HEK293 (cell line): ENCODE data around the gene EFNA2.

Experiments used
- BCL11A ChIP-seq: fragments of 450-650 bp; formaldehyde crosslinking; IDR thresholded peaks from 2 replicates; pipeline ENCODE4 v1.5.1; 2016; ENCODE audit warnings: low read depth, missing biosample characterization, missing genetic modification characterization
- EGR2 ChIP-seq: fragments of 450-650 bp; formaldehyde crosslinking; IDR thresholded peaks from 2 replicates; pipeline ENCODE4 v1.5.1; 2016; ENCODE audit warnings: low read depth, missing biosample characterization, missing genetic modification characterization
- GLIS1 ChIP-seq: fragments of 450-650 bp; formaldehyde crosslinking; IDR thresholded peaks from 2 replicates; pipeline ENCODE4 v1.5.1; 2016; ENCODE audit warnings: missing biosample characterization, missing genetic modification characterization
- KLF16 ChIP-seq: fragments of 450-650 bp; formaldehyde crosslinking; IDR thresholded peaks from 2 replicates; pipeline ENCODE4 v1.5.1; 2017; ENCODE audit warnings: missing biosample characterization, missing genetic modification characterization
- MYNN ChIP-seq: fragments of 450-650 bp; formaldehyde crosslinking; IDR thresholded peaks from 2 replicates; pipeline ENCODE4 v1.5.1; 2016; ENCODE audit warnings: missing biosample characterization, missing genetic modification characterization, borderline replicate concordance
- MZF1 ChIP-seq: fragments of 450-650 bp; formaldehyde crosslinking; IDR thresholded peaks from 2 replicates; pipeline ENCODE4 v1.5.1; 2017; ENCODE audit warnings: missing biosample characterization, missing genetic modification characterization, borderline replicate concordance
- SP7 ChIP-seq: fragments of 450-650 bp; formaldehyde crosslinking; IDR thresholded peaks from 2 replicates; pipeline ENCODE4 v1.5.1; 2016; ENCODE audit warnings: missing biosample characterization, missing genetic modification characterization
- TRIM28 ChIP-seq: IDR thresholded peaks from 2 replicates; pipeline ENCODE4 v1.6.1; 2011; ENCODE audit warnings: low read length, control low read depth, borderline replicate concordance
- ZBTB20 ChIP-seq: fragments of 450-650 bp; formaldehyde crosslinking; IDR thresholded peaks from 2 replicates; pipeline ENCODE4 v1.5.1; 2016; ENCODE audit warnings: missing biosample characterization, missing genetic modification characterization
- ZBTB48 ChIP-seq: fragments of 450-650 bp; formaldehyde crosslinking; IDR thresholded peaks from 2 replicates; pipeline ENCODE4 v1.5.1; 2016; ENCODE audit warnings: missing biosample characterization, missing genetic modification characterization
- ZEB2 ChIP-seq: fragments of 450-650 bp; formaldehyde crosslinking; IDR thresholded peaks from 2 replicates; pipeline ENCODE4 v1.5.1; 2016; ENCODE audit warnings: missing biosample characterization, missing genetic modification characterization
- ZFP41 ChIP-seq: fragments of 450-650 bp; formaldehyde crosslinking; IDR thresholded peaks from 2 replicates; pipeline ENCODE4 v1.5.1; 2016; ENCODE audit warnings: missing biosample characterization, missing genetic modification characterization, borderline replicate concordance
- ZIC2 ChIP-seq: fragments of 450-650 bp; formaldehyde crosslinking; IDR thresholded peaks from 2 replicates; pipeline ENCODE4 v1.5.1; 2016; ENCODE audit warnings: missing biosample characterization, missing genetic modification characterization
- ZNF10 ChIP-seq: fragments of 450-650 bp; formaldehyde crosslinking; IDR thresholded peaks from 2 replicates; pipeline ENCODE4 v1.5.1; 2017; ENCODE audit warnings: missing biosample characterization, missing genetic modification characterization
- ZNF175 ChIP-seq: fragments of 450-650 bp; formaldehyde crosslinking; IDR thresholded peaks from 2 replicates; pipeline ENCODE4 v1.5.1; 2016; ENCODE audit warnings: missing biosample characterization, missing genetic modification characterization
- ZNF2 ChIP-seq: fragments of 450-650 bp; formaldehyde crosslinking; IDR thresholded peaks from 2 replicates; pipeline ENCODE4 v1.5.1; 2016; ENCODE audit warnings: missing biosample characterization, missing genetic modification characterization
- ZNF202 ChIP-seq: fragments of 450-650 bp; formaldehyde crosslinking; IDR thresholded peaks from 2 replicates; pipeline ENCODE4 v1.5.1; 2016; ENCODE audit warnings: missing biosample characterization, missing genetic modification characterization, borderline replicate concordance
- ZNF214 ChIP-seq: fragments of 450-650 bp; formaldehyde crosslinking; IDR thresholded peaks from 2 replicates; pipeline ENCODE4 v1.5.1; 2017; ENCODE audit warnings: missing biosample characterization, mild to moderate bottlenecking, missing genetic modification characterization, borderline replicate concordance
- ZNF223 ChIP-seq: fragments of 450-650 bp; formaldehyde crosslinking; IDR thresholded peaks from 2 replicates; pipeline ENCODE4 v1.5.1; 2016; ENCODE audit warnings: missing biosample characterization, missing genetic modification characterization
- ZNF248 ChIP-seq: fragments of 450-650 bp; formaldehyde crosslinking; IDR thresholded peaks from 2 replicates; pipeline ENCODE4 v1.5.1; 2017; ENCODE audit warnings: missing biosample characterization, missing genetic modification characterization
- ZNF324 ChIP-seq: fragments of 450-650 bp; formaldehyde crosslinking; IDR thresholded peaks from 2 replicates; pipeline ENCODE4 v1.5.1; 2016; ENCODE audit warnings: missing biosample characterization, missing genetic modification characterization
- ZNF335 ChIP-seq: fragments of 450-650 bp; formaldehyde crosslinking; conservative IDR thresholded peaks from 2 replicates; pipeline ENCODE4 v1.5.1; 2016; ENCODE audit warnings: missing biosample characterization, missing genetic modification characterization
- ZNF394 ChIP-seq: fragments of 450-650 bp; formaldehyde crosslinking; IDR thresholded peaks from 2 replicates; pipeline ENCODE4 v1.5.1; 2016; ENCODE audit warnings: missing biosample characterization, missing genetic modification characterization, mild to moderate bottlenecking, moderate library complexity, borderline replicate concordance
- ZNF530 ChIP-seq: fragments of 450-650 bp; formaldehyde crosslinking; IDR thresholded peaks from 2 replicates; pipeline ENCODE4 v1.5.1; 2016; ENCODE audit warnings: low read depth, missing biosample characterization, missing genetic modification characterization
- ZNF548 ChIP-seq: fragments of 450-650 bp; formaldehyde crosslinking; IDR thresholded peaks from 2 replicates; pipeline ENCODE4 v1.5.1; 2016; ENCODE audit warnings: missing biosample characterization, missing genetic modification characterization
- ZNF561 ChIP-seq: fragments of 450-650 bp; IDR thresholded peaks from 2 replicates; pipeline ENCODE4 v1.5.1; 2018; ENCODE audit warnings: missing biosample characterization, missing genetic modification characterization, borderline replicate concordance
- ZNF658 ChIP-seq: fragments of 450-650 bp; formaldehyde crosslinking; IDR thresholded peaks from 2 replicates; pipeline ENCODE4; 2016; ENCODE audit warnings: missing biosample characterization, missing genetic modification characterization
- ZNF76 ChIP-seq: fragments of 450-650 bp; formaldehyde crosslinking; IDR thresholded peaks from 2 replicates; pipeline ENCODE4; 2016; ENCODE audit warnings: low read depth, missing biosample characterization, missing genetic modification characterization, borderline replicate concordance
- ZNF785 ChIP-seq: fragments of 450-650 bp; formaldehyde crosslinking; IDR thresholded peaks from 2 replicates; pipeline ENCODE4 v1.5.1; 2016; ENCODE audit warnings: missing biosample characterization, missing genetic modification characterization
- ZSCAN23 ChIP-seq: fragments of 450-650 bp; formaldehyde crosslinking; IDR thresholded peaks from 2 replicates; pipeline ENCODE4 v1.5.1; 2016; ENCODE audit warnings: missing biosample characterization, missing genetic modification characterization
- ZXDB ChIP-seq: fragments of 450-650 bp; formaldehyde crosslinking; IDR thresholded peaks from 2 replicates; pipeline ENCODE4 v1.5.1; 2016; ENCODE audit warnings: missing biosample characterization, missing genetic modification characterization
- TF ChIP-seq, protein P1 (sequence below): fragments of 450-650 bp; formaldehyde crosslinking; IDR thresholded peaks from 2 replicates; pipeline ENCODE4 v1.5.1; 2016; ENCODE audit warnings: missing biosample characterization, missing genetic modification characterization
- TF ChIP-seq, protein P2 (sequence below): fragments of 450-650 bp; formaldehyde crosslinking; IDR thresholded peaks from 2 replicates; pipeline ENCODE4 v1.5.1; 2016; ENCODE audit warnings: missing biosample characterization, missing genetic modification characterization
- TF ChIP-seq, protein P3 (sequence below): fragments of 450-650 bp; formaldehyde crosslinking; IDR thresholded peaks from 2 replicates; pipeline ENCODE4 v1.5.1; 2016; ENCODE audit warnings: missing biosample characterization, missing genetic modification characterization
- TF ChIP-seq, protein P4 (sequence below): fragments of 450-650 bp; formaldehyde crosslinking; IDR thresholded peaks from 2 replicates; pipeline ENCODE4 v1.5.1; 2016; ENCODE audit warnings: missing biosample characterization, missing genetic modification characterization

EFNA2 gene

DNA sequence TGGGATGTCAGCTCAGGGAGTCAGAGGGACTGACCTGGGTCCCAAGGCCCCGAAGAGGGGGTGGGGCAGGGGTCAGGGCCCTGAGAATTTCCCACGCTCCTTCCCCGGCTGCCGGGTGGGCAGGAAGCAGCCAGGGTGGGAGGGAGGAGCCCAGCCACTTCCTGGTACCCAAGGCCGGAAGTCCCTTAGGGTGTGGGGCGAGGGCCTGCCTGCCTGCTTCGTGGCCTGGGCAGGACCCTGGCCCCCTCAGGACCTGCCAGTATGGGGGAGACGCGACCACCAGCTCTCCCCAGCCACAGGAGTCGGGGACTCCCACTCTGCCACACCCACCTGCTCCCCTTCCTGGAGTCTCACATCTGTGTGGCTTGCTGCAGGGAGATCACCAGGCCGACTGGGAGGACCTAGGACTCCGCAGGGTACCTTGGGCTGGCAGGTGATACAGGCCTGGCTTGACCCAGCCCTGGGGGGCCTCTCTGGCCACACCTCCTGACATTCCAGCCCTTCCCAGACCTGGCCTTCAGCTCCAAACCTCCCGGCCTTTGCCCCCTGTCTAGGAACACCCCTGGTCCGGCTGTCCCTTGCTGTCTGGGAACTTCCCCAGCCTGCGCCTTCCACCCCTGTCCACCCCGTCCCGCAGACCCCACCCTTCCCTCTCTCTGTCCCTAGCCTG lies 26.3 kb upstream of the EFNA2 start (continued):
- TF ChIP-seq ZNF394 (peak; percentile 73; the same call in 1 of the 2 replicates), SP7 (tag by site-specific recombination) (peak; percentile 70; the same call in 1 of the 2 replicates), BCL11A (peak; percentile 77; the same call in 1 of the 2 replicates), GLIS1 (tag by site-specific recombination) (peak; percentile 94), ZNF530 (no peak), ZNF324 (tag by site-specific recombination) (no peak), ZNF76 (tag by site-specific recombination) (peak; percentile 50; the same call in 1 of the 2 replicates), KLF16 (tag by site-specific recombination) (peak; percentile 34), ZFP41 (no peak), MYNN (tag by site-specific recombination) (no peak), ZNF10 (tag by site-specific recombination) (0 out of 2 replicates have a peak, but pooled peaks have one; percentile 24), ZNF214 (tag by site-specific recombination) (no peak), ZNF561 (peak; percentile 14; the same call in 1 of the 2 replicates), MZF1 (tag by site-specific recombination) (no peak), ZXDB (tag by site-specific recombination) (peak; percentile 48), ZNF248 (tag by site-specific recombination) (no peak), ZNF785 (tag by site-specific recombination) (no peak), ZNF175 (tag by site-specific recombination) (no peak), ZNF202 (no peak), ZIC2 (tag by site-specific recombination) (peak; percentile 64), ZBTB48 (tag by site-specific recombination) (peak; percentile 88), TRIM28 (no peak), ZNF548 (tag by site-specific recombination) (no peak), ZNF2 (tag by site-specific recombination) (0 out of 2 replicates have a peak, but pooled peaks have one; percentile 28), ZSCAN23 (tag by site-specific recombination) (no peak), EGR2 (peak; percentile 79), ZNF223 (no peak), ZNF335 (peak; percentile 99), ZBTB20 (tag by site-specific recombination) (peak; percentile 49; the same call in 1 of the 2 replicates), ZNF658 (tag by site-specific recombination) (no peak), ZEB2 (tag by site-specific recombination) (0 out of 2 replicates have a peak, but pooled peaks have one; percentile 67)
- TF ChIP-seq, protein P1, sequence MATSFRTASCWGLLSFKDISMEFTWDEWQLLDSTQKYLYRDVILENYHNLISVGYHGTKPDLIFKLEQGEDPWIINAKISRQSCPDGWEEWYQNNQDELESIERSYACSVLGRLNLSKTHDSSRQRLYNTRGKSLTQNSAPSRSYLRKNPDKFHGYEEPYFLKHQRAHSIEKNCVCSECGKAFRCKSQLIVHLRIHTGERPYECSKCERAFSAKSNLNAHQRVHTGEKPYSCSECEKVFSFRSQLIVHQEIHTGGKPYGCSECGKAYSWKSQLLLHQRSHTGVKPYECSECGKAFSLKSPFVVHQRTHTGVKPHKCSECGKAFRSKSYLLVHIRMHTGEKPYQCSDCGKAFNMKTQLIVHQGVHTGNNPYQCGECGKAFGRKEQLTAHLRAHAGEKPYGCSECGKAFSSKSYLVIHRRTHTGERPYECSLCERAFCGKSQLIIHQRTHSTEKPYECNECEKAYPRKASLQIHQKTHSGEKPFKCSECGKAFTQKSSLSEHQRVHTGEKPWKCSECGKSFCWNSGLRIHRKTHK (tag by site-specific recombination): no peak
- TF ChIP-seq, protein P2, sequence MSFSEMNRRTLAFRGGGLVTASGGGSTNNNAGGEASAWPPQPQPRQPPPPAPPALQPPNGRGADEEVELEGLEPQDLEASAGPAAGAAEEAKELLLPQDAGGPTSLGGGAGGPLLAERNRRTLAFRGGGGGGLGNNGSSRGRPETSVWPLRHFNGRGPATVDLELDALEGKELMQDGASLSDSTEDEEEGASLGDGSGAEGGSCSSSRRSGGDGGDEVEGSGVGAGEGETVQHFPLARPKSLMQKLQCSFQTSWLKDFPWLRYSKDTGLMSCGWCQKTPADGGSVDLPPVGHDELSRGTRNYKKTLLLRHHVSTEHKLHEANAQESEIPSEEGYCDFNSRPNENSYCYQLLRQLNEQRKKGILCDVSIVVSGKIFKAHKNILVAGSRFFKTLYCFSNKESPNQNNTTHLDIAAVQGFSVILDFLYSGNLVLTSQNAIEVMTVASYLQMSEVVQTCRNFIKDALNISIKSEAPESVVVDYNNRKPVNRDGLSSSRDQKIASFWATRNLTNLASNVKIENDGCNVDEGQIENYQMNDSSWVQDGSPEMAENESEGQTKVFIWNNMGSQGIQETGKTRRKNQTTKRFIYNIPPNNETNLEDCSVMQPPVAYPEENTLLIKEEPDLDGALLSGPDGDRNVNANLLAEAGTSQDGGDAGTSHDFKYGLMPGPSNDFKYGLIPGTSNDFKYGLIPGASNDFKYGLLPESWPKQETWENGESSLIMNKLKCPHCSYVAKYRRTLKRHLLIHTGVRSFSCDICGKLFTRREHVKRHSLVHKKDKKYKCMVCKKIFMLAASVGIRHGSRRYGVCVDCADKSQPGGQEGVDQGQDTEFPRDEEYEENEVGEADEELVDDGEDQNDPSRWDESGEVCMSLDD (tag by site-specific recombination): peak; percentile 93
- TF ChIP-seq, protein P3, sequence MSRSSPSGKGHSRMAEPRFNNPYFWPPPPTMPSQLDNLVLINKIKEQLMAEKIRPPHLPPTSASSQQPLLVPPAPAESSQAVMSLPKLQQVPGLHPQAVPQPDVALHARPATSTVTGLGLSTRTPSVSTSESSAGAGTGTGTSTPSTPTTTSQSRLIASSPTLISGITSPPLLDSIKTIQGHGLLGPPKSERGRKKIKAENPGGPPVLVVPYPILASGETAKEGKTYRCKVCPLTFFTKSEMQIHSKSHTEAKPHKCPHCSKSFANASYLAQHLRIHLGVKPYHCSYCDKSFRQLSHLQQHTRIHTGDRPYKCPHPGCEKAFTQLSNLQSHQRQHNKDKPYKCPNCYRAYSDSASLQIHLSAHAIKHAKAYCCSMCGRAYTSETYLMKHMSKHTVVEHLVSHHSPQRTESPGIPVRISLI: no peak
- TF ChIP-seq, protein P4, sequence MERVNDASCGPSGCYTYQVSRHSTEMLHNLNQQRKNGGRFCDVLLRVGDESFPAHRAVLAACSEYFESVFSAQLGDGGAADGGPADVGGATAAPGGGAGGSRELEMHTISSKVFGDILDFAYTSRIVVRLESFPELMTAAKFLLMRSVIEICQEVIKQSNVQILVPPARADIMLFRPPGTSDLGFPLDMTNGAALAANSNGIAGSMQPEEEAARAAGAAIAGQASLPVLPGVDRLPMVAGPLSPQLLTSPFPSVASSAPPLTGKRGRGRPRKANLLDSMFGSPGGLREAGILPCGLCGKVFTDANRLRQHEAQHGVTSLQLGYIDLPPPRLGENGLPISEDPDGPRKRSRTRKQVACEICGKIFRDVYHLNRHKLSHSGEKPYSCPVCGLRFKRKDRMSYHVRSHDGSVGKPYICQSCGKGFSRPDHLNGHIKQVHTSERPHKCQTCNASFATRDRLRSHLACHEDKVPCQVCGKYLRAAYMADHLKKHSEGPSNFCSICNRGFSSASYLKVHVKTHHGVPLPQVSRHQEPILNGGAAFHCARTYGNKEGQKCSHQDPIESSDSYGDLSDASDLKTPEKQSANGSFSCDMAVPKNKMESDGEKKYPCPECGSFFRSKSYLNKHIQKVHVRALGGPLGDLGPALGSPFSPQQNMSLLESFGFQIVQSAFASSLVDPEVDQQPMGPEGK: peak; percentile 93
